AG10803 (cell line): ENCODE data around the gene IFNLR1.

Experiments
- DNase-seq: peaks from one replicate; pipeline ENCODE4 v3.0.0; 2010; ENCODE audit warnings: low read depth
- H3K4me3 ChIP-seq: 2 replicates; pipeline ENCODE4 v1.5.1; 2011; ENCODE audit warnings: mild to moderate bottlenecking, low read length, control low read depth
- CTCF ChIP-seq: conservative IDR thresholded peaks from 2 replicates; pipeline ENCODE4 v1.5.1; 2011; ENCODE audit warnings: mild to moderate bottlenecking, low read length, control low read depth, inconsistent platforms

The IFNLR1 gene

GRCh38 chr1:24199291-24199900 is 12.3 kb upstream of the IFNLR1 start:
- peak; percentile 46 for DNase-seq
- peak overlapping the region; percentile 26 for H3K4me3 ChIP-seq
- peak; percentile 87 for TF ChIP-seq CTCF

DNA sequence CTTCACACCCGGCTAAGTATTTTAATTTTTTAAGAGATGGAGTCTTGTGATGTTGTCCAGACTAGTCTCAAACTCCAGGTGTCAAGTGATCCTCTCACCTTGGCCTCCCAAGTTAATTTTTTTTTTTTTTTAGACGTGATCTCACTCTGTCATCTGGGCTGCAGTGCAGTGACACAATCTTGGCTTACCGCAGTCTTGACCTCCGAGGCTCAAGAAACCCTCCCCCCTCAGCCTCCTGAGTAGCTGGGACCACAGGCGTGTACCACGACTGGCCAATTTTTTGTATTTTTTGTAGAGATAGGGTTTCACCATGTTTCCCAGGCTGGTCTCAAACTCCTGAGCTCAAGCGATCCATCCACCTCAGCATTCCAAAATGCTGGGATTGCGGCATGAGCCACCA is 11.7 kb upstream of the IFNLR1 start:
- DNase-seq: no peak
- no peak overlapping the region for H3K4me3 ChIP-seq
- no peak for TF ChIP-seq CTCF

DNA sequence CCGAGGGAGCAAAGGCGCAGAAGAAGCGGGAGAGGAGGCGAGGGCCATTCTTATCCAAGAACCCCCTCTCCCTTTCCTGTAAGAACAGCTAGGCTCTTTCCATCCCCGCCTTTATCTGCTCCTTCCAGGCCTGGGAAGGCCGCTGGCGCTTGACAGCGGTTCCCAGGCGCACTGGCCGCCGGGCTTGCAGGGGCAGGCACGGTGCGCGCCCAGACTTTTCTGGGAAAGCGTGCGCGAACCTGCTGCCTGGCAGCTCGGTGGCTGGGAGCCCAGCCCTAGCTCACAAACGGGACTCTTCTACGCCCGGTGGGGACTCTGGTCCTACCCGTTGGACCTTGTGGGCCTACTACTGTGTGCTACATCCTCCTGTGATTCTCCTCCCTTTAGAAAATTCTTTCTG is 8.8 kb upstream of the IFNLR1 start:
- DNase-seq: no peak
- no peak overlapping the region for H3K4me3 ChIP-seq
- no peak for TF ChIP-seq CTCF

DNA sequence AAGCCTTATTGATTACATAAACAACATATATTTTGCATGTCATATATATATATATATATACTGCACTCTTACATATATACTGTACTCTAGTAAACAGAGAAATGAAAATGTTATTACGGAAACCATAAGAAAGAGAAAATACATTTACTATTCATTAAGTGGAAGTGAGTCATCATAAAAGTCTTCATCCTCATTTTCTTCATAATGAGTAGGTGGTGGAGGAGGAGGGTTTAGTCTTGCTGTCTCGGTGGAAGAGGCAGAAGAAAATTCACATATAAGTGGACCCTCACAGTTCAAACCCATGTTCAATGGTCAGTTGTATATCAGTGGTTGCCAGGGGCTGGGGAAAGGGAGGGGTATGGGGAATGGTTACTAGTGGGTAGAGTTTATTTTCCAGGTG is 8.0 kb upstream of the IFNLR1 start:
- no peak for DNase-seq
- no peak for TF ChIP-seq CTCF
- H3K4me3 ChIP-seq: no peak overlapping the region

- TF ChIP-seq CTCF: no peak
- peak; percentile 25 for DNase-seq
- no peak overlapping the region for H3K4me3 ChIP-seq
These were observed 6.0 kb upstream of the IFNLR1 start for GRCh38 chr1:24193046-24193445.

DNA sequence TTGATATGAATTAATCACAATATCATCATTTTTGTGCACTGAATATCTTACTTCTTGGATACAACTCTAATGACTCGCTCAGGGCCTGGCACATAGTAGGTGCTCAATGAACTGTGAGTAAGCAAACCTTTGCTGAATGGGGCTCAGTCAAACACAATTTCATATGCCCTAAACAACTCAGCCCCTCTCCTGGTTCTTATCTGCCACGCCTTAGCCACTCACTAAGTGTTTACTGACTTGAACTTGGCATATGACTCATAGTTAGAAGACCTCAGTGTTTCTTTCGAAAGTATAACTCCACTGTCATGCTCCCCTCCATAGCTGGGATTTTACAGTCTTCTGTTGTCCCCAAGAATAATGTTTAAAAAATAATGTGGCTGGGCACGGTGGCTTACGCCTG is 4.8 kb upstream of the IFNLR1 start:
- H3K4me3 ChIP-seq: no peak overlapping the region
- peak; percentile 33 for DNase-seq
- TF ChIP-seq CTCF: no peak

- no peak overlapping the region for H3K4me3 ChIP-seq
- DNase-seq: no peak
- no peak for TF ChIP-seq CTCF
These were observed 3.9 kb upstream of the IFNLR1 start for GRCh38 chr1:24190983-24191461.
